BLaER1 (cell line): ENCODE measurements around the gene ECHDC1.

ENCODE experiments used
- H3K27ac ChIP-seq: shearing (Covaris generic); formaldehyde crosslinking; 2 replicates; pipeline ENCODE4 v1.8.1; 2022
- H3K27me3 ChIP-seq: shearing (Covaris generic); formaldehyde crosslinking; 2 replicates; pipeline ENCODE4 v1.8.1; 2022
- H3K36me3 ChIP-seq: shearing (Covaris generic); formaldehyde crosslinking; 2 replicates; pipeline ENCODE4 v1.8.1; 2022
- H3K4me1 ChIP-seq: shearing (Covaris generic); formaldehyde crosslinking; 2 replicates; pipeline ENCODE4 v1.8.1; 2022
- H3K4me2 ChIP-seq: shearing (Covaris generic); formaldehyde crosslinking; 2 replicates; pipeline ENCODE4 v1.8.1; 2022
- H3K4me3 ChIP-seq: shearing (Covaris generic); formaldehyde crosslinking; 2 replicates; pipeline ENCODE4 v1.8.1; 2022
- H3K9ac ChIP-seq: shearing (Covaris generic); formaldehyde crosslinking; 2 replicates; pipeline ENCODE4 v1.8.1; 2022
- H3K9me3 ChIP-seq: shearing (Covaris generic); formaldehyde crosslinking; 2 replicates; pipeline ENCODE4 v1.8.1; 2022
- H4K20me1 ChIP-seq: shearing (Covaris generic); formaldehyde crosslinking; 2 replicates; pipeline ENCODE4 v1.8.1; 2022
- Cebpa-rat ChIP-seq: shearing (Covaris generic); IDR thresholded peaks from 2 replicates; pipeline ENCODE4 v1.8.1; 2022

Gene ECHDC1

DNA sequence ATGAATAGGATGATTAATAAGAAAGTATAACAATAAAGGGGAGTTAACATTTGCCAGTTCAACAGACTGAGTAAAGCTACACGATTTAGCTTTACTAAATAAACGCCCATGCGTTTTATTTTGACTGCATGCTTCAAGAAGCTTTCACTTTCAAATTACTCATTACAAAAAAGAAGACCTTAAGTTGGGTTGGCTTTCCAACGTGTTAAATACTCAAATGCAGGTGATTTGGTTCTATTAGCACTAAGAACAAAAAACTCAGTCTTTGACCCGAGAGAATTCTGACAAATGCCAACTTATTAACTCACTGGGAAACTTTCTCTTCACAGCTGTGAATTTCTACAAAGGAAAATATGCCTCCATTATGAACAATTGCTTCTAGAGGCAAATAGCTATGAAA, 51.9 kb downstream of the ECHDC1 start:
- Histone ChIP-seq H3K4me2 (no peak overlapping the region), H3K4me3 (no peak overlapping the region), H3K9me3 (no peaks in the 10 kb centered on the region), H3K36me3 (peaks cover 72% of the 10 kb centered on the region), H3K4me1 (no peaks in the 10 kb centered on the region), H3K27me3 (no peaks in the 10 kb centered on the region), H3K27ac (no peak overlapping the region), H4K20me1 (peaks cover 79% of the 10 kb centered on the region), H3K9ac (no peak overlapping the region)
- TF ChIP-seq Cebpa-rat: no peak

DNA sequence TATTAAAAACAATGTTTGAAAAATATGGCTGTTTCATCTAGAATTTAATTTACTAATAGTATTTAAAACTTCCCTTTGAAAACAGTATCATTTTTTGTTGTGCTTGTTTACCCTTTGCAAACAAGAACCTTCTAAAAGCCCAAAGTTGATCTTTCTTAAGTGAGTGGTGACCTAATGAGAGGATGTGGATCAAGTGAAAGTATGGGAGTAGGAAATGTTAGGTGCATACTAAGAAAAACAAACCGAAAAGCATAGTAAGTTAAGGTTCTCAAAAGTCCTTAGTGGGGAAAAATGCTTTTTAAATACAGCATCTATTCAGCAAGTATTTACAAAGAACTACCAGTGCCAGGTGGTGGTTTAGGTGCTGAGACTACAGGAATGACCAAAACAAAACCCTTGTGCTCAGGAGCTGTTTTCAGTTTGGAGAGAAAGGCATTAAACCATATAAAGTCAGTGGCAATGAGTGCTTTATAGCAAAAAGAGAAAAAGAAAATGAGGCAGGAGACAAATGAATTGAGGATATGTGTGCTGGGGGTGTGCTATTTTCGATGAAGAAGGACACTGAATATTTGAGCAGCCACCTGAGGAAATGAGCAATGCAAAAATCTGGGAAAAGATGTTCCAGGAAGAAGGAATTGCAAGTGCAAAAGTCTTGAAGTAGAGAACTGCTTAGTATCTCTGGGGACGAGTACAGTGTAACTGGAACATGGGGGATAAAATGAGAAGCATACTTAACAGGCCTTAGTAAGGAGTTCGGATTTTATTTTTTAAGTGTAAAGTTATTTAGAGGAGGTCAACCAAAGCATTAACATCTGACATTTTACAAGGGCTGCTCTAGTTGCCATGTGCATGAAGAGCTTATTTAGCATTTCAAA, 52.8 kb downstream of the ECHDC1 start:
- Histone ChIP-seq H3K27ac (no peak overlapping the region), H3K4me1 (no peaks in the 10 kb centered on the region), H3K36me3 (peaks cover 74% of the 10 kb centered on the region), H3K9me3 (no peaks in the 10 kb centered on the region), H3K4me2 (no peak overlapping the region), H3K9ac (no peak overlapping the region), H3K4me3 (no peak overlapping the region), H3K27me3 (no peaks in the 10 kb centered on the region), H4K20me1 (peaks cover 88% of the 10 kb centered on the region)
- TF ChIP-seq Cebpa-rat: no peak

DNA sequence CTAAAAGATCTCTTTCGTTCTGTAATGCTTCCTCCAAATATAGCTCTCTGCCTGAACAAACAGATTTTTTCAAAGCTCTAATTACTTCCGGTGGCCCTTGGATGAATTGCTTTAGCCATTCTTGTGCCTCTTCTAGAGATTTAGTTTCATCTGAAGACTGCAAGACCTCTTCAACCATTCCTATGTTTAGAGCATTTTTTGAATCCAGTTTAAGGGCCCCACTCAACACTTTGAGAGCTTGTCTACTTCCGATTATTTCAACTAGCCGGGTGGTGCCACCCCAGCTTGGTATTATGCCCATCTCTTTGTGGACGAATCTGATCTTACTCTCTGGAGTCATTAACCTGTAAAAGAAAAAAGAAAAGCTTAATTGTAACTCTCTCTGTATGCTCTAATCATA, 53.5 kb downstream of the ECHDC1 start:
- peaks cover 76% of the 10 kb centered on the region for H3K36me3 ChIP-seq
- no peaks in the 10 kb centered on the region for H3K4me1 ChIP-seq
- no peak overlapping the region for H3K9ac ChIP-seq
- H3K4me2 ChIP-seq: no peak overlapping the region
- no peak overlapping the region for H3K27ac ChIP-seq
- no peak for TF ChIP-seq Cebpa-rat
- no peaks in the 10 kb centered on the region for H3K9me3 ChIP-seq
- peaks cover 85% of the 10 kb centered on the region for H4K20me1 ChIP-seq
- no peak overlapping the region for H3K4me3 ChIP-seq
- H3K27me3 ChIP-seq: no peaks in the 10 kb centered on the region

GRCh38 chr6:127288705-127289104, 54.7 kb downstream of the ECHDC1 start:
- Histone ChIP-seq H3K27me3 (no peaks in the 10 kb centered on the region), H3K4me3 (no peak overlapping the region), H4K20me1 (peaks cover 72% of the 10 kb centered on the region), H3K36me3 (peaks cover 76% of the 10 kb centered on the region), H3K4me2 (no peak overlapping the region), H3K4me1 (no peaks in the 10 kb centered on the region), H3K9ac (no peak overlapping the region), H3K9me3 (no peaks in the 10 kb centered on the region), H3K27ac (no peak overlapping the region)
- no peak for TF ChIP-seq Cebpa-rat

DNA sequence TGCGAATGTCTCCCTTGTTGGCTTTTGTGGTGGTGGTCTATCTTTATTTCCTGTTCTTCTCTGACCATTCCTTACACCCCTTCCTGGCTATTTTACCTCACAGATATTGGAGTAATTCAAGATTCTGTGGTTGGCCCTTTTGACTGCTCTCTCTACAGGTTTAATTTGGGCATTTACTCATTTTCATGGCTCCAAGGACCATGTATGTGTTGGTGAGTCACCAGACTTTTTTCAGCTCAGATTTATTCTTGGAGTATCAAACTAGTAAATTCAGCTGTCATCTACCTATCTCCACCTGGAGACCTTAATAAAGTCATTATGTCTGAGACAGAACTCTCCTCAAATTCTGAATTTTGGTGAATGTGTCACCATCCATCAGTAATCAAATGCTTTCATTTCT, 61.2 kb downstream of the ECHDC1 start:
- no peak overlapping the region for H3K9ac ChIP-seq
- no peaks in the 10 kb centered on the region for H3K4me1 ChIP-seq
- H3K4me3 ChIP-seq: no peak overlapping the region
- H3K27me3 ChIP-seq: no peaks in the 10 kb centered on the region
- peaks cover 64% of the 10 kb centered on the region for H3K36me3 ChIP-seq
- no peaks in the 10 kb centered on the region for H3K9me3 ChIP-seq
- no peak overlapping the region for H3K27ac ChIP-seq
- H3K4me2 ChIP-seq: no peak overlapping the region
- no peak for TF ChIP-seq Cebpa-rat
- H4K20me1 ChIP-seq: peaks cover 48% of the 10 kb centered on the region

- no peaks in the 10 kb centered on the region for H3K27me3 ChIP-seq
- no peak overlapping the region for H3K4me2 ChIP-seq
- no peak overlapping the region for H3K4me3 ChIP-seq
- H3K27ac ChIP-seq: no peak overlapping the region
- H3K9ac ChIP-seq: no peak overlapping the region
- TF ChIP-seq Cebpa-rat: no peak
- no peaks in the 10 kb centered on the region for H3K4me1 ChIP-seq
- peaks cover 55% of the 10 kb centered on the region for H4K20me1 ChIP-seq
- H3K9me3 ChIP-seq: no peaks in the 10 kb centered on the region
- H3K36me3 ChIP-seq: peaks cover 43% of the 10 kb centered on the region
Measured at GRCh38 chr6:127279815-127280214, 63.6 kb downstream of the ECHDC1 start.

DNA sequence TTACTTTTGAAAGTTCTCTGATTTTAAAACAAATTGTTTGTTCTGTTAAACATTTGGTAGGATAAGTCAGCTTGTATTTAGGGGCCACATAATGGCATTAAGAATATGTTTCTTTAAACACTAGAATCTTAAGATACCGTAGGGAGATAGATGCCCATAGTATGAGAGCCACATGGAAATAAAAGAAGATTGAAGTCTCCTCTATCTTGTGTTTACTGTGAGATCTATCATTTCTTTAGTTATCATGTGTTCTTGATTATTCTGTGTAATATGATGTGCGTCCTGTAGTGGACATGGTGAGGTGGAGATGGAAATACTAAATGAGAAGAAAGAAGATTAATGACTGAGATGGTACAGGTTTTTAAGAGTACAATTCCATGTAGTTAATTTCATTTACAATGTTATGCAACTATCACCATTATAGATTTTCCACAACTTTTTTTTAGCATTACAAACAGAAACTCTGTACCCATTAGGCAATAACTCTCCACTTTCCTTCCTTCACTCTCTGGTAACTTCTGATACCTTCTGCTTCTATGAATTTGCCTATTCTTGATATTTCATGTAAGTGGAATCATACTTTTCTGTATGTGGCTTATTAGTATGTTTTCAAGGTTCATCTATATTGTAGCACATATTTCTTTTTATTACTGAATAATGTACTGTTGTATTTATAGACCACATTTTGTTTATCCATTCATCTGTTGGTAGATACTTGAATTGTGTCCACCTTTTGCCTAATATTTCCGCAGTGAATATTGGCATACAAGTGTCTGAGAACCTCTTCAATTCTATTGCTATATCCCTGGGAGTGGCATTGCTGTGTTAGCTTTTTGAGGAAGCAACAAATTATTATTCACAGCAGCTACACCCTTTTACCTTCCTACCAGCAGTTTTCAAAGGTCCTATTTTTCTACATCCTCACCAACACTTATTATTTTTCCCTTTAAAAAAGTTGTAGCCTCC, 65.2 kb downstream of the ECHDC1 start:
- H3K9ac ChIP-seq: no peak overlapping the region
- no peaks in the 10 kb centered on the region for H3K9me3 ChIP-seq
- H3K27ac ChIP-seq: no peak overlapping the region
- no peaks in the 10 kb centered on the region for H3K4me1 ChIP-seq
- H4K20me1 ChIP-seq: peaks cover 72% of the 10 kb centered on the region
- no peak overlapping the region for H3K4me3 ChIP-seq
- H3K4me2 ChIP-seq: no peak overlapping the region
- no peaks in the 10 kb centered on the region for H3K27me3 ChIP-seq
- TF ChIP-seq Cebpa-rat: no peak
- peaks cover 29% of the 10 kb centered on the region for H3K36me3 ChIP-seq

DNA sequence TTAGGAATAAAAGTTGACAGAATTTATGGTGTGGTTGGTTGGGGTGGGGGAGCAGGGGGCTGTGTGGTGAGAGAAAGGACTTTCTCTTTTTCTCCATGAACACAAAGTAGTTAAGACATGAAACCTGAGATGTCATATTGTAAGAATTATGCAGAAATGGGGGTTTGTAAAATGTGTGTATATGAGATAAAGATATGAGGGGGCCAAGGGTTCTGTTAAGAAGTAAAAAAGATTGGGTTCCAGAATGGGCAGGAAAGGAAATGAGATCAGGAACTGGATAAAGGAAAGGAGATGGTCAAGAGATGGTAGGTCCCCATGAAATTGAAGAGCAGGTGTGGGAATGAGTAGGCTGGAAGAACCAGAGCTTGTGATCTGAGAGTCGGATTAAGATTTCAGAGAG, 67.1 kb downstream of the ECHDC1 start:
- H3K4me2 ChIP-seq: no peak overlapping the region
- H3K9ac ChIP-seq: no peak overlapping the region
- H3K27ac ChIP-seq: no peak overlapping the region
- H3K9me3 ChIP-seq: no peaks in the 10 kb centered on the region
- no peaks in the 10 kb centered on the region for H3K27me3 ChIP-seq
- H3K36me3 ChIP-seq: peaks cover 23% of the 10 kb centered on the region
- no peaks in the 10 kb centered on the region for H3K4me1 ChIP-seq
- H4K20me1 ChIP-seq: peaks cover 90% of the 10 kb centered on the region
- no peak for TF ChIP-seq Cebpa-rat
- H3K4me3 ChIP-seq: no peak overlapping the region

GRCh38 chr6:127273499-127273898, 69.9 kb downstream of the ECHDC1 start:
- no peak overlapping the region for H3K4me3 ChIP-seq
- no peaks in the 10 kb centered on the region for H3K27me3 ChIP-seq
- H4K20me1 ChIP-seq: peaks cover 95% of the 10 kb centered on the region
- TF ChIP-seq Cebpa-rat: no peak
- H3K4me2 ChIP-seq: no peak overlapping the region
- H3K9ac ChIP-seq: no peak overlapping the region
- no peak overlapping the region for H3K27ac ChIP-seq
- peaks cover 11% of the 10 kb centered on the region for H3K4me1 ChIP-seq
- H3K36me3 ChIP-seq: peaks cover 15% of the 10 kb centered on the region; the same call in 1 of the 2 replicates
- H3K9me3 ChIP-seq: no peaks in the 10 kb centered on the region

DNA sequence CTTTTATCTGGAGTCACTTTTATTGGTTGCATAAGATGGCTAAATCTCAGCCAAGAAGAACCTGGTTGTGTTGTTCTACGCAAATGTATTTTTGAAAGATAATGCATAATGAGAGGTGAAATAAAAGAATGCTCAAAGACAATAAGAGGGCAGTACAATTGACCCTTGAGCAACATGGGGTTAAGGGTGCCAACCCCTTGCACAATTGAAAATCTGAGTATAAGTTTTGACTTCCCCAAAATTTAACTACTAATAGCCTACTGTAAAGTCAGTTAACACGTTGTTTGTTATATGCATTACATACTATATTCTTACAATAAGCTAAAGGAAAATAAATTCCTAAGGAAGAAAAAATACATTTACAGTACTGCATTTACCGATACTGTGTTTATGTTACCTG, 70.8 kb downstream of the ECHDC1 start:
- TF ChIP-seq Cebpa-rat: no peak
- Histone ChIP-seq H3K4me3 (no peak overlapping the region), H3K4me2 (no peak overlapping the region), H3K9me3 (no peaks in the 10 kb centered on the region), H3K27ac (no peak overlapping the region), H3K36me3 (peaks cover 15% of the 10 kb centered on the region; the same call in 1 of the 2 replicates), H4K20me1 (peaks cover 87% of the 10 kb centered on the region), H3K27me3 (no peaks in the 10 kb centered on the region), H3K9ac (no peak overlapping the region), H3K4me1 (peaks cover 15% of the 10 kb centered on the region)
